ENCODE results near the gene C3AR1. TPM values are rescaled to one million over a fixed set of nuclear protein-coding genes. Genes with fewer than 3 reads are reported as not detected.
"Not testable (repeated sequence)": the region's sequence is repeated elsewhere in the genome, so short reads cannot be mapped to it uniquely, and the experiment has no call there.

C3AR1 gene
- total RNA-seq, 1 experiment from 2014 or later = 2.1 TPM

DNA sequence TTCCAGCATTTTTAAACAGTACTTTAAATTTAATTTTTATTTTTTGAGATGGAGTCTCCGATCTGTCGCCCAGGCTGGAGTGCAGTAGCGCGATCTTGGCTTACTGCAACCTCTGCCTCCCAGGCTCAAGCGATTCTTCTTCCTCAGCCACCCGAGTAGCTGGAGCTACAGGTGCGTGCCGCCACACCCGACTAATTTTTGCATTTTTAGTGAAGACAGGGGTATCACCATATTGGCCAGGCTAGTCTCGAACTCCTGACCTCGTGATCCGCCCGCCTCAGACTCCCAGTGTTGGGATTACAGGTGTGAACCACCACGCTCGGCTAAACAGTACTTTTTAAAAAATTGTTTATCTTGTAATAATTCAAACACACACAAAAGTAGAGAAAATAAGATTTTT is 37.9 kb downstream of the C3AR1 start:
- DNase-seq (ENCODE audit: low read depth) = no peak

DNA sequence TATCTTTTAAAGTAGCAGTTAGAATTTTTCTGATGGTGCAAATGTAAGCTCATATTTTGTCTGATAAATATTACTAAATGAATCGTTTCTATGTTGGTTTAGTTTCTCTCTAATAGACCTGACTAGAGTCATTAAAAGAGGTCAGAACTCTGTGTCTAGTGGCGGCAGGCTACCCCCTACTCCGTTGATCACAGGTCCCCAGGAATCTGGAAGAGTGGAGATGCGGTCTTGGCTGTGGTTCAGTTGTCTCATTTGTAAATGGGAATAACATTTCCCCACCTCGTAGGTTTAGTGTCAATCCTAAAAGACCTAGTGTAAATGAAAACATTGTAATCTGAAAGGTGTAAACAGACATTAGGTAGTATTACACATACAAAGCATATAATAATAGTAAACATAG is 38.3 kb downstream of the C3AR1 start:
- DNase-seq (ENCODE audit: low read depth) = no peak

DNA sequence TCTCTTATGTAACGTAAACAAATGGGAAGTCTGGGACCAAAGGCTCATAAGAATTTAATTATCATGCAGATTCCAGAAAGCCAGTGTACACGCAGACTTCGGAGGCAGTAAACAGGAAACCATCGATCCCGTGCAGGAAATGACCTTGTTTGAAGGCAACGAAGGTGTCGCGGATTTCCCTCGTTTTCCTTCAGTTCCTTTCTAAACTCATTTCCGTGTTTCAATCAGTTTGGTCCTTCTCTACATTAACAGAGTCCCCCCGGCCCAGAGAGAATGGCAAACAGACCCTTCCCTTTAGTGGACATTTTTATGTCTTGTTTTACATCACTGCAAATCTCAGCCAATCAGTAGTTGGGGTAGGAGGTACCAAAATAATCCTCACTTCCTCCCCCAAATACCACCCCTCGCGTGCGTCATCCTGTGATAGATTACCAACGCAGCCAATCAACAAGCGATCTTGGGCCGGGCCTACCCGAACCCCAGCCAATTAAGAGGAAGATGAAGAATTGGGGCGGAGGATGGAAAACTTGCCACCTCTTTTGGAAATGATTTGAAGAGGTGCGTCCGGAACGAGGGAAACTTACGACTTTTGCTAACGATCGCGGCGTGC is 39.8 kb downstream of the C3AR1 start:
- peak; percentile 99 for DNase-seq (ENCODE audit: low read depth)

DNA sequence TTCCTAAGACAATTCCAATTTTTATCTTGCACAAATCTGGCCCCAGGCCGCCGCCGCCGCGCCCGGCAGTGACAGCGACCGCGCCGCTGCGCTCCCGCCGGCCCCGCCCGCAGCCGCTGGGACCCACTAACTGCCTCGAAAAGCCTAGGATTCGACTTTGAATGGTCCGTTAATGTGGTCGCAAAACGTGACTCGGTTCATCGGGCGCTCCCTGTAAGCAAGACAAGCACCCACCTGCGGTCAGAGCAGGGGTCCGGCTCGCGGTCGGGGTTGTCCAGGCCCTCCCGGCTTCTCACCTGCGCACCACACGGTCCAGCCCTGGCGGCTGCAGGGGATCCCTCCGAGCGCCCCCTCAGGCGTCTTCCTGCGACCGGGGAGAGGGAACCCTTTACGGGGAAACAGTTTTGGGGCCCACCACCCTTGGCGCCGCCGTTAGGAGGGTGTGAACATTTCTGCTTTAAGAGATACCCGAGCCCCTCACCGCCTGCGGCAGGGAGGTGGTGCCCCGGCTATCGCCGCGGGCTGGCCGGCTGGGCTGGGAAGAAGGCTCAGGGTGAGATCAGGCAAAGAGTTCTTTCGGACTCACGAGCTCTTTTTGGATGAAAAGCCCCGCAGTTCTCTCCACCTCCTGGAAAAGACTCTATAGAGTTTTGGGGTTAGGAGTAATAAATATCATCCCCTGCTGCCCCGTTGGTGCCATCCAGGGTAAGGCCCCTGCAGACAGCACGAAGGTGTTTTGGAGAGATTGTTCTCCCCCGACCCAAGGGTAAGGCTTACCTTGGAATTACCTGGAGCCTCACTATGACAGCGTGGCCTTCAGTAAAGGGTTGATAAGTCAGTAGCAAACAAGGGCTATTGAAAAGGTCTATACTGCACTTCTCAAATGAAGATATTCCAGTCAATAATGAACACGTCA is 47.2 kb downstream of the C3AR1 start:
- DNase-seq (ENCODE audit: low read depth) = no peak

DNA sequence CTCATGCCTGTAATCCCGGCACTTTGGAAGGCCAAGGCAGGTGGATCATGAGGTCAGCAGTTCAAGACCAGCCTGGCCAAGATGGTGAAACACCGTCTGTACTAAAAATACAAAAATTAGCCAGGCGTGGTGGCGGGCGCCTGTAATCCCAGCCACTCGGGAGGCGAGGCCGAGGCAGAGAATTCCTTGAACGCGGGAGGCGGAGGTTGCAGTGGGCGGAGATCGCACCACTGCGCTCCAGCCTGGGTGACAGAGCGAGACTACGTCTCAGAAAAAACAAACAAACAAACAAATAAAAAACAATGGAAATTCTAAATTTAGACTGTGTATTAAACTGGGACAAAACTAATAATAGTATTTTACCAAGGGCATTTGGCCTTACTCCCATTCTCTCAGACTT is 47.9 kb downstream of the C3AR1 start:
- not testable (repeated sequence) for DNase-seq (ENCODE audit: low read depth)

DNA sequence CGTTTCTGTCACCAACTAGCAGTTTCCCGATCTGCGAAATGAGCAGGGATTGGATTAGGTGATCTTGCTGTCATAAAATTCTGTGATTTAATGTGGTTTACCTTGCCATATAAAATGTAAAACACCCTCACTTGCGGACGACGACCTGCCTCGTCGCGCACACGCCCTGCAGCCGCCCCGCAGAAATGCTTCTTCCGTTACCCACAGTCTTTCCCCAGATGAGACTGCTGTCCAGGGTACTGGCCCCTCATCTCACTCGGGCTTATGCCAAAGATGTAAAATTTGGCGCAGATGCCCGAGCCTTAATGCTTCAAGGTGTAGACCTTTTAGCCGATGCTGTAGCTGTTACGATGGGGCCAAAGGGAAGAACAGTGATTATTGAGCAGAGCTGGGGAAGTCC is 51.3 kb downstream of the C3AR1 start:
- DNase-seq (ENCODE audit: low read depth) = no peak

DNA sequence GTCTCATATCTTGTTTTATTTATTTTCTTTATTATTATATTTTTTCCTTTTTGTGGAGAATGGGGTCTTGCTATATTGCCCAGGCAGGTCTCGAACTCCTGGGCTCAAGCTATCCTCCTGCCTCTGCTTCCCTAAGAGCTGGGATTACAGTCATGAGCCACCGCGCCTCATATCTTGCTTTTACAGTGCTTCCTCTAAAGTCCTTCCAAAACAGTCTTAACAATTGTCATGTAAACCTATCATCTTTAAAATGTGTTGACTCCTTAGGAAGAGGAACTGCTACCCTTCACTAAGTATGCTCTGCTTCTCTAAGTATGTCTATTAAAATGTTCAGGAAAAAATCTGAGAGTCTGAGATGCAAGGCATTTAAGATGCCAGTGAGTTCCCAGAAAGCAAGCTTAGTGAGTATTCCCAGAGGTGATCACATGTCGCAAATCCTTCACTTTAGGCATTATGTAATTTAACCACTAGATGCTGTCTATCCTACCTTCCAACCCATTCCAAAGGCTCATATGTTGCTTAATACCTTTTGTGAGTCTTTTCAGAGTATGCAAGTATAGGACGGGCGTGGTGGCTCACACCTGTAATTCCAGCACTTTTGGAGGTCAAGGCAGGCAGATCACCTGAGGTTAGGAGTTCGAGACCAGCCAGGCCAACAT is 53.4 kb downstream of the C3AR1 start:
- no peak for DNase-seq (ENCODE audit: low read depth)

DNA sequence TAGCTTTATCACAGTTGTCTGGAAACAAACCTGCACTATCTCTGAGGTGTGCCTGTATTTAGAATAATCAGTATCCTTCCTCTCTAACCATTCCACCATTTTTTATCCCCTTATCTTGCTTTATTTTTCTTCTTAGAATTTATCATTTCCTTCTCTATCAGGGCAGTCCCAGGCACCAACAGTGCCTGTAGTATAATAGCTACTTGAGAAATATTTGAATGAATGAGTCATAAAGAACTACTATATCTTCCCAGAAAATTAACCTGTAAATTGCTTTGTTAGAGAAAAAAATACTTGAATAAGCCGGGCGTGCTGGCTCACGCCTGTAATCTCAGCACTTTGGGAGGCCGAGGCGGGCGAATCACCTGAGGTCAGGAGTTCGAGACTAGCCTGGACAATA is 54.8 kb downstream of the C3AR1 start:
- DNase-seq (ENCODE audit: low read depth) = no peak

Other genes with a start within 250 kb of the C3AR1 start
- gene SLC2A14, start 193.4 kb downstream of the C3AR1 start, total RNA-seq (2014; rRNA removed) = not detected in 2 replicates
- 25.6 and 36.9 TPM in 2 replicates for gene SLC2A3, start 130.2 kb downstream of the C3AR1 start, total RNA-seq (2014; rRNA removed)
- 7.3 and 8.6 TPM in 2 replicates for gene FOXJ2, start 33.6 kb downstream of the C3AR1 start, total RNA-seq (2014; rRNA removed)
- 42.9 and 46.8 TPM in 2 replicates for gene NECAP1, start 15.9 kb upstream of the C3AR1 start, total RNA-seq (2014; rRNA removed)
- 0.77 TPM in 1 of 2 replicates, not detected in the other for gene CLEC4A, start 57.3 kb upstream of the C3AR1 start, total RNA-seq (2014; rRNA removed)
- gene ZNF705A, start 90.7 kb upstream of the C3AR1 start, total RNA-seq (2014; rRNA removed) = not detected in 2 replicates
- not detected in 2 replicates for gene FAM90A1, start 161.3 kb upstream of the C3AR1 start, total RNA-seq (2014; rRNA removed)

Data from LHCN-M2 (cell line).